NCI-H1930 (cell line): Measurements from ENCODE around the gene PHACTR3.
"Not testable (repeated sequence)": the region's sequence is repeated elsewhere in the genome, so short reads cannot be mapped to it uniquely, and the experiment has no call there.

Experiments used
- DNase-seq, 2 experiments: peaks; one replicate each; lab custom pipeline; 2025; lab: John Stamatoyannopoulos, UW

PHACTR3 gene

DNA sequence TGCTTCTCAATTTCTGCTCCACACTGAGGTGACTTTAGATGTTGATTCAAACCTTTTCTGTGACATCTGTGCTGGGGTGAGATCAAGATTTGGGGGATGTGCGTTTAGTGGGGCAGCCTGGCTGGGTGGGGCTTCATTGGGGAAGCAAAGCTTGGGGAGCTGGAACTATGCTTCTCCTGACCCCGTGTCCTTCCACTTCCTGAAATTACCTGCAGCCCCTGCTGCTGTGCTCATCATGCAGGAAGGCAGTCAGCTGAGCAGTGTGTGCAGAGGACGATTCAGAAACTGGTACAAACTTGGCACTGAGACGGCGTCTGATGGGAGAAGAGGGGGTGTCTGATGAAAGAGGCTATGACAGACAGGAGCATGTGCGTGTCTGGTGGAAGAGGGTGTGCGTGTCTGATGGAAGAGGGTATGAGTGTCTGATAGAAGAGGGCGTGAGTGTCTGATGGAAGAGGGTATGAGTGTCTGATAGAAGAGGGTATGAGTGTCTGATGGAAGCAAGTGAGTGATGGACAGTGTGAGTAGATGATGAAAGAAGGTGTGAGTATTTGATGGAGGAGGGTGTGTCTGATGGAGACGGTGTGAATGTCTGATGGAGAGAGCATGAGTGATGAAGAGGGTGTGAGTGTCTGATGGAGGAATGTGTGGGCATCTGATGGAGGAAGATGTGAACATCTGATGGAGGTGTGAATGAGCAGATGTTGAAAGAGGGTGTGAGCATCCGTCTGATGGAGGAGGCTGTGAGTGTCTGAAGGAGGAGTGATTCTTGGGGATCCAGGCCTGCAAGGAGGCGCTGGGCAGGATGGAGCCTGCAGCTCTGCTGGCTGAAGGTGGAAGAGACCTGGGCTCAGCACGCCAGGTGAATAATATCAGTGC is 225.7 kb downstream of the PHACTR3 start:
- DNase-seq = no peak

- DNase-seq = no peak
Measured at GRCh38 chr20:59830665-59831023, 226.3 kb downstream of the PHACTR3 start.

- no peak for DNase-seq
Measured at GRCh38 chr20:59831024-59831915, 226.9 kb downstream of the PHACTR3 start.

- DNase-seq = no peak
Measured at GRCh38 chr20:59831916-59832270, 227.6 kb downstream of the PHACTR3 start.

- DNase-seq = no peak
Measured at GRCh38 chr20:59832406-59833363, 228.3 kb downstream of the PHACTR3 start.

GRCh38 chr20:59835057-59835447 is 230.7 kb downstream of the PHACTR3 start:
- no peak for DNase-seq

DNA sequence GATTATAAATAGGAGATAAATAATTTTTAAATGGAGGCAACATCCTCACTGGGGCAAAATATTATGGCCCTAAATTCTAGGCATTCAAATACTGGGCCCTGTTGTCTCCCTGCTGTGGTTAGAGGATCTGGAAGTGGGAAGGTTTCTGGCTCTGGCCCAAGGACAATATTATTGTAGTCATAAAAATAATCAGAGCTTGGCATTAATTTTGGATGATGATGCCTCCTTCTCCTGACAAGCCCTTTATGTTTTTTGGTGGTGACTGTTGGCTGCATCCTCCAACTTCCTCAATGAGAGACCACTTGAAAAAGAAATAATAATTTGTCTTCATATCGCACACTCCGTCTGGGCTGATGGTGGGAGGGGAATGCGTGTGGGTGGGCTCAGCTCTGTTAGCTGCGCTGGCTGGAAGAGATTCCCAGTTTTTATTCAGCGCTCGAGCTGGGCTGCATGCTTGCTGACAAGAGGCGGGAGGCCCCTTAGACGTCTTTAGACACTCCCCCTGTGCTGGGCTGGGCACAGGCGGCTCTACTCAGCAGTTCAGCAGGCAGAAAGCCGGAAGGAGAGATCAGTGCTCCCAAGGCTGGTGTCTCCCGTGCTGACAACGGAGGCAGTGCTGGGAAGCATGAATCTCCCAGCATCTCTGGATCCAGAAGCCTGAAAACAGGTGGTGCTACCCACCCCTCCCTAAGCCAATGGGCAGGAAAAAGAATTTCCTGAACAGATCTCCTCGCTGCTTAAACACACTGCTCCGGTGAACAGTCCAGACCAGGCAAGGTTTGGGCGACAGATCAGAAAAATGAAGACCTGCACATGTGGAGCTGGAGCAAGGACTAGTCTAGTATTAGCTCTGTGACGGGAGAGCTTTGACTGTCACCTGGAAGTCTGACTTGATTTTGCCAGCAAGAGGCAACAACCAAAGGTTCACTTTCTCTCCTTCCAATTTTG is 231.4 kb downstream of the PHACTR3 start:
- DNase-seq = no peak

DNA sequence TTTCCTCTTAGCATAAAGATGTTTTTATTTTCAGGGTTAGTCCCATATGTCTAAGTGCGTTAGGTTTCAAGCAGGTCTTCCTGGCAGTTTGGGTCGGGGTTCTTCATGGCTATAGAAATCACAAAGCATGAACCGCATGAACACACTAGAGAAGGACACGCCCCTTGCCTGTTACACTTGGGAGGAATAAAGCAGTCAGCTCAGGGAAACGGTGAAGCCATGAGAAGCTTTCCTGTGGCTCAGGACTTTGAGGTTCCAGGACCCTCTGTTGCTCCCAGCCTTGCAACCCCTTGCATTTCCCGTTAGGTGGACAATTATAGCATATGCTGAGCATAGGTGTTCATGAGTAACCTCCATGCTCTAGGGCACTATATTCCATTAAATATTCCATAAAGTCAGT is 232.4 kb downstream of the PHACTR3 start:
- no peak for DNase-seq

DNA sequence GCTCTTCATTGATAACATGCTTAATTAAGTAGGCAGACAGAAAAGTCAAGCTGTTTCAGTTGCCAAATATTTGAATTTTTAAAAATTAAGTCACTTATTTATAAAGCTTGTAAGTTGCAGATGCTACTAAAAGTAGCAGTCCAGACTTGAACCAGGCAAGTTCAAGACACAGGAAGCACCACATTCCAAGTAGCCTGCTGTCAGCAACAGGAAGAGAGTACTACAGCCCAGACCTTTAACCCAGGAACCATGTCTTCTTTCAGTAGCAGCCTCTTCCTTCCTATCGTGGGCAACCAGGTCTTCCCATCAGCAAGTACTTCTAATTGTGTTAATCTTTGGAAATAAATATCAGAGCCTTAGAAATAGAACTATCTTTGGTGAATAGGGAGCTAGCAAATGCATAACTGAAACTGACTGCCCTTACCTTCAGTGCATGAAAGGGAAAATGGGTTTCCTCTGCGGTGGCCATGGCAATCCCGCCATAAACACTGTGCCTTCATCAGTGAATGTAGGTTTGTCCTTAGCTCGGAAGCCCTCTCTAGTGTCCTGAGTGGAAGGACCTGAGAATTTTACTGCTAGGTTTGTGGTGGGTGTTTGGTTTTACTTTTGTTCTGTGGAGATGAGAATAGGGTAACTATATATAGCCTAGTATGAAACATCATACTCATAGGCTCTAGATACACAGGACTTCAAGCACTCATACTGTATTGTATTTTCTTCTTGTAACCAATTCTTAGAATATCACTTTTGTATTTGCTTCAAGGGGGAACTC is 233.5 kb downstream of the PHACTR3 start:
- no peak for DNase-seq

- no peak for DNase-seq
Measured at GRCh38 chr20:59839400-59839799, 235.1 kb downstream of the PHACTR3 start.

DNA sequence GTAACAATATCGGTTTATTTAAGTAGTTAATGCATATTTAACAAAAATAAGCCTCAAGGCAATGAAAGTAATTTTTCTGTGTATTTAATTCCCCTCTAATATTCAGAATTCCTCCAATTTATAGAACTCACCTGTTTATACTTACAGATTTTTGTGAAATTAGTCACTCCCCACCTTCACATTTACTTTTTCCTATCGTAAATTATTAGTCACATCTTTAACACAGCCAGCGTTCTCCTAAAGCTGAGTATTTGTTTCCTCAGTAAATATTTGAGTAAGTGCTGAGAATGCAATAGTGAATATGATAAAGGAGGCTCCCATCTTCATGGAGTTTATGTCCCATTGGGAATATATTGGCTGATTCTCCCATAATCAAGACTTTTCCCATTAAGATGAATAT is 241.1 kb downstream of the PHACTR3 start:
- no peak for DNase-seq

- DNase-seq = no peak
Measured at GRCh38 chr20:59848182-59848581, 243.8 kb downstream of the PHACTR3 start.

DNA sequence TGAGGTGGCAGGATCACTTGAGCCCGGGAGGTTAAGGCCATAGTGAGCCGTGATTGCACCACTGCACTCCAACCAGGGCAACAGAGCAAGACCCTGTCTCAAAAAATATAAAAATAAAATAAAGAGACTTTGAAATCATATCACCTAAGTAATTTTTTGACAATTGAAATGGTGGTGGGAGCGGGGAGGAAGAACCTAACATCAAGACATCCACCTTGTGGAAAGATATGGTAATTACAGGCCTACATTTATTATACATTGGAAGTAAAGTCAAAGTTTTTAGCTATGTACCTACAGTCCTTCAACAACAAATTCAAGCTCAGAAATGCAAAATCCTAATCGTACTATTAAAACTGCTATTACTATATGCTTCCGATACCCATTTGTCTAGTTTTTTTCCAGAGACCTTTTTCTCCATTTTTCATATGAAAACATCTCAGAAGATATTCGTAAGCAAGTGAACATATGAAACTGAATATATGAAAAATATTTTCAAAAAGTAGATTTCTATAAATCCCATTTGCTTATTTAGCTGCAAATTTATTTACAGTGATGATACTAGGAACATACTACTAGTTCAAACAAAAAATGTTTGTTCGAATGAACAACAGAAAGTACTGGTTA is 245.8 kb downstream of the PHACTR3 start:
- DNase-seq = peak in 1 of 2 experiments; percentile 9

GRCh38 chr20:59856526-59856925 is 252.2 kb downstream of the PHACTR3 start:
- DNase-seq = not testable (repeated sequence)

GRCh38 chr20:59856941-59857340 is 252.6 kb downstream of the PHACTR3 start:
- DNase-seq = not testable (repeated sequence)

DNA sequence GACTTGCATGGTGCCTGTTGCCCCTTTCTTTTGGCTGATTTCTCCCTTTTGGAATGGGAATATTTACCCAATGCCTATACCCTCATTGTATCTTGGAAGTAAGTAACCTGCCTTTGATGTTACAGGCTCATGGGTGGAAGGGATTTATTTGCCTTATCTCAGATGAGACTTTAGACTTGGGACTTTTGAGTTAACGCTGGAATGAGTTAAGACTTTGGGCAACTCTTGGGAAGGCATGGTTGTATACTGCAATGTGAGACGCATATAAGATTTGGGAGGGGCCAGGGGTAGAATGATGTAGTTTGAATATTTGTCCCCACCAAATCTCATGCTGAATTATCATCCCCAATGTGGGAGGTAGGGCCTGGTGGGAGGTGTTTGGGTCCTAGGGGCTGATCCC is 253.6 kb downstream of the PHACTR3 start:
- DNase-seq = no peak

DNA sequence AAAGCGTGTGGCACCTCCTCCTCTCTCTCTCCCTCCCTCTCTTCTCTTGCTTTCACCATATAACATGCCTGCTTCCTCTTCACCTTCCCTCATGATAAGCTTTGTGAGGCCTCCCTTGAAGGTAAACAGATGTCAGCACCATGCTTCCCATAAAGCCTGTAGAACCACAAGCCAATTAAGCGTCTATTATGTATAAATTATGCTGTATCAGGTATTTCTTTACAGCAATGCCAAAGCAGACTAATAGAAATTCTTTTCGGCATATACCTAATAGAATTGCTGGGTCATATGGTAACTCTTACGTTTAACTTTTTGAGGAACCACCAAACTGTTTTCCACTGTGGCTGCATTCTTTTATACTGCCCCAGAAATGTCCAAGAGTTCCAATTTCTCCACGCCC is 254.1 kb downstream of the PHACTR3 start:
- DNase-seq = no peak

DNA sequence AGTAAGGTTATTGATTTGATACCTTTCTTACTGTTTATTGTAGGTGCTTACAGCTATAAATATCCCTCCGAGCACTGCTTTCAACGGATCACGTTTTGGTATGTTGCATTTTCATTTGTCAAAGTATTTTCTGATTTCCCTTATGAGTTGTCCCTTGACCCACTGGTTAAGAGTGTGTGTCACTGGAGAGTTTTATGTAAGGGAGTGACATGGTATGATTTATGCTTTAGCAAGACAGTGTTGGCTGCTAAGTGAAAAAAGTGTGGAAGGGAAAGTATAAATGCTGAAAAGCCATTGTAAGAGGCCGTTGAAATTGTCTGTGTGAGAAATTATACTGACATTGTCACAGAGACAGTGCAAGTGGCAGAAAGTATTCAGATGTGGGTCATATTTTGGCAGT is 257.1 kb downstream of the PHACTR3 start:
- DNase-seq = no peak

DNA sequence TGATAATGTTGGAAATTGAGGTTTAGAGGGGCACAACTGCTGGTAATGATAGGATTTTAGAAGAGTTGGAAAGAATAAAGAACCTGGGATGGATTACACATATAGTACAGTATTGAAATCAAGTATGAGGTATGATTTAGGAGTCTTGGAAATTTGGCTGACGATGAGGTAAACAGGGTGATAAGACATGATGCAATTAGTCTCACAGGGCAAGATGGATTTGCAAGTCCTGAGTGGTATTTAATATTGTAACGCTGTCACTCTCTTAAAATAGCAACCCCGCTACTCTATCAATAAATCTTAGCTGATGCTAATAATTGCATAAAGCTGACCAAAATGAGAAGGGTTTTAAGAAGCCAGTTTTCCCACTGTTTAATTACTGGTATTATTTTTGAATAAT is 258.7 kb downstream of the PHACTR3 start:
- DNase-seq = no peak

- DNase-seq = no peak
Measured at GRCh38 chr20:59864726-59865125, 260.4 kb downstream of the PHACTR3 start.
